Renal cortical epithelial cell (primary cell): Measurements from ENCODE around the gene PFDN5. TPM values are rescaled to one million over a fixed set of nuclear protein-coding genes. Genes with fewer than 3 reads are reported as not detected.

Experiments used
- DNase-seq: peaks from one replicate; pipeline ENCODE4 v3.0.0-alpha.2; 2011; ENCODE audit warnings: low read depth
- total RNA-seq: library from RNA; depleted of rRNA; stranded (reverse); fragments of >200 nt; gene quantifications from 2 replicates; pipeline ENCODE4 v1.2.3, GENCODE V29; 2014

The PFDN5 gene
- 323 and 327 TPM in 2 replicates for total RNA-seq

- DNase-seq: peak; percentile 87
Observed at GRCh38 chr12:53295070-53295890, at the start of gene PFDN5. Gene PFDN5, plus strand, starts transcription at chr12:53295542. Its CDS starts 26 bp downstream, at chr12:53295568.

DNA sequence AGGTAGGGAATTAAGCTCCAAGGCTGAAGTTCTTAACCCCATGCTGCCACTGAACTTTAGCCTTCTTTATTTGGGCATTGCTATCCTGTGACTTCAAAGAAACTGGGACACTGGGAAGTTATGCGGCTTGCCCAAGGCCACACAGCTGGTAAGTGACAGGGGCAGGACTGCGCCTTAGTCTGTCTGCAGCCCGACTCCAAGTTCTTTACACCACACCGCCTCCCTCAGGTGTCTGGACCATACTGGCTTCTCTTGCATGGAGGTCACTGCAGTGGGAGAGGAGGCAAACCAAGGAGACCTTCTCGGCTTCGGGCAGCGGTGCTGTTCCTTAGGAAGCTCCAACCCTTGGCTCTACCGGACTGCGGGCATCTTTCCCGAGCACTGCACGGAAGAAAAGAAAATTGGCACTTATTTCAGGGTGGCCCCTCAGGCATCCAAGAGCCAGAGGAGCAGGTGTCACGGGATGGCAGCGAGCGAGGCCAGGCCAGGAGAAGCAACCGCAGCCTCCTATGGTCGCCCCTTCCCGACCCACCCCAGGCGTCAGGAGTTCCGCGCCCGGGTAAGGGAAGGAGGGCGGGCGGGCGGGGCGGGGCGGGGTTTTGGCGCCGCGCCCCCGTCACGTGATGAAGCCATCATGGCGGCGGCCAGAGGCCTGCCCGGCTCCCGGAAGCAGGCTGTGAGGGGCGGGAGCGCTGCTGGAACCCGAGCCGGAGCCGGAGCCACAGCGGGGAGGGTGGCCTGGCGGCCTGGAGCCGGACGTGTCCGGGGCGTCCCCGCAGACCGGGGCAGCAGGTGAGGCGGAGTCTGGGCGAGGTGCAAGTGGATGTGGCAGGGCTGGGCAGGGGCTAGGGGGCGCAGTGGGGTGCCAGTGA is 43.6 kb upstream of the PFDN5 start:
- DNase-seq: peak; percentile 77

- DNase-seq: no peak
Observed at GRCh38 chr12:53252349-53252916, 42.9 kb upstream of the PFDN5 start.

GRCh38 chr12:53253298-53253697 is 42.0 kb upstream of the PFDN5 start:
- no peak for DNase-seq

DNA sequence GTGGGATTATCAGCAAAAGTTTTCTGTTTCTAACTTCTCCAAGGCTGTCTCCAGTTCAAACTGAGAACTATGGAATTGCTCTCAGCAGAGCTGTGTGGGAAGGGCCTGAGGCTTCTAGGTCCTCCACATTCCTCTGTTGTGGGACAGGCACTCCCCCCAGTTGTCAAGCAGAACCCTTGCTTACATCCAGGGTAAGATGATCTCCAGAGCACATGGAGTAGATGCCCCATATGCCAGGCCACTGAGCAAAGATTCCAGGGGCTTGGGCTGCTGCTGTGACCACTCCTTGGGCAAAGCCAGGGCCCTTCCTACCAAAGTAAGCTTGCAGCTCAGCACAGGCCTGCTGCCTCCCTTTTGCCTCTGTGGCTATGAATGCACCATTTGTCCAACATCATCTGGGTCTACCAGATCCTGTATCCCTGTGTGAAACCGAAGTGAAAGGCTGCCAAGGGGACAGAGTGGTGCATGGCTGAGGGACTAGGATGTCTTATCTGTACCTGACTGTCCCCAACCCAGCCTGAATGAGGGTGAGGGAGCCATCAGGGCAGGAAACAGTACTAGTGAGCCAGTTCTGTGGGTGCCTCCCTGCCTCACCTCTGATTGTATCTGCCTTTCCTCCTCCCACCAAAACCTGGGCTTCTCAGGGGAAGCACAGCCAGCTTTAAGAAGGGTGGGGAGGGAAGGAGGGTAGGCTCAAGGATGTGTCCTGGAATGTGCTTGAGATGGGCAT is 40.4 kb upstream of the PFDN5 start:
- no peak for DNase-seq

- no peak for DNase-seq
Observed at GRCh38 chr12:53255996-53256395, 39.3 kb upstream of the PFDN5 start.

- no peak for DNase-seq
Observed at GRCh38 chr12:53258541-53259539, 36.5 kb upstream of the PFDN5 start.

DNA sequence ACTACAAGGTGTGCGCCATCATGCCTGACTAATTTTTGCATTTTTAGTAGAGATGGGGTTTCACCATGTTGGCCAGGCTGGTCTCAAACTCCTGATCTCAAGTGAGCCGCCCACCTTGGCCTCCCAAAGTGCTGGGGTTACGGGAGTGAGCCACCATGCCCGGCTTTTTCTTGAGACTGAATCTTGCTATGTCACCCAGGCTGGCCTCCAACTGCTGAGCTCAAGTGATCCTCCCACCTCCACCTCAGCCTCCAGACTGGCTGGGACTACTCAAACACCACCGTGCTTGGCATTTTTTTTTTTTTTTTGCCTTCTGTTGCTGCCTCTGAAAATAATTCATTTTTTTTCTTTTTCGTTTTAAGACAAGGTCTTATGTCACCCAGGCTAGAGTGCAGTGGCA is 35.5 kb upstream of the PFDN5 start:
- DNase-seq: no peak

DNA sequence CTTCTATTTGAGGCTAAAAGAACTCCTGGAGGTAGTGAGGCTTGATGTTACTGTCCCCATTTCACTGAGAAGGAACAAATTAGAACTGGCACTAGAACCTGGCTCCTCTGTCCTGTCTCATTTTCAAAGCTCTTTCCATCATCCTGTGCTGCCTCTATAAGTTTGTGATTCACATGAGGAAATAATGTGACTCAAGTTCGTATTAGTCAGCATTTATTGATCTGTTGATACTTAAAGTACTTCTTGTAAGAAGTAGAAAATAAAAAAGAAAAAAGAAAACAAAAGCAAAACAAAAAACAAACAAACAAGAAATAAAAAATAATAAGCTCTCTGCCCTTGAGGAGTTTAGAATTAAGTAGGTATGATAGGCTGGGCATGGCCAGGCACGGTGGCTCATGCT is 29.6 kb upstream of the PFDN5 start:
- no peak for DNase-seq

DNA sequence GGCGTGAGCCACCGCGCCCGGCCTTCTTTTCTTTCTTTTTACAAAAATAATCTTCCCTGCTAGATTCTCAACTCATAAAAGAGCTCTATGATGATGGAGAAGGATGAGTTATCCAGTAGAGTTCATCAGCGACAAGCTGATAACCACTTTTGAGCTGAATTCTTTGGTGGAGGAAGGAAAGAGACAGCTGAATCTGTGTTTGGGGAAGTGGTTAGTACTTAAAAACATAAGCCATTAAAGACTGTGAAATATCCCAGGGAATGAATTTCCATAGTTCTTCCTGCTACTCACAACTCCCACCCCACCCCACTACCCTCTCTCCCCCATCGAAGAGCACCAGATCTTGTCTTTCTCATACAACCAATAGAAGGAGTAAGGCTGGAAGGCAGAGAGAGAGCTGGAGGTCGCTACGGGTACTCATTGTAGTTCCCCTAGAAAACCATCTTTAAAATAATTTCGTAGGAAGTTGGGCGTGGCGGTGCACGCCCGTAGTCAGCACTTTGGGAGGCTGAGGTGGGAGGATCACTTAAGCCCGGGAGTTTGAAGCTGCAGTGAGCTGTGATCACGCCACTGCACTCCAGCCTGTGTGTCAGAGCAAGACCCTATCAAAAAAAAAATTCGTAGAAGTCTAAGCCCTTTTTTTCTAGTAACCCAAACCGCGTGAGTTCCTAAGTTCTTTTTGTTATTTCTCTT is 27.9 kb upstream of the PFDN5 start:
- DNase-seq: no peak

DNA sequence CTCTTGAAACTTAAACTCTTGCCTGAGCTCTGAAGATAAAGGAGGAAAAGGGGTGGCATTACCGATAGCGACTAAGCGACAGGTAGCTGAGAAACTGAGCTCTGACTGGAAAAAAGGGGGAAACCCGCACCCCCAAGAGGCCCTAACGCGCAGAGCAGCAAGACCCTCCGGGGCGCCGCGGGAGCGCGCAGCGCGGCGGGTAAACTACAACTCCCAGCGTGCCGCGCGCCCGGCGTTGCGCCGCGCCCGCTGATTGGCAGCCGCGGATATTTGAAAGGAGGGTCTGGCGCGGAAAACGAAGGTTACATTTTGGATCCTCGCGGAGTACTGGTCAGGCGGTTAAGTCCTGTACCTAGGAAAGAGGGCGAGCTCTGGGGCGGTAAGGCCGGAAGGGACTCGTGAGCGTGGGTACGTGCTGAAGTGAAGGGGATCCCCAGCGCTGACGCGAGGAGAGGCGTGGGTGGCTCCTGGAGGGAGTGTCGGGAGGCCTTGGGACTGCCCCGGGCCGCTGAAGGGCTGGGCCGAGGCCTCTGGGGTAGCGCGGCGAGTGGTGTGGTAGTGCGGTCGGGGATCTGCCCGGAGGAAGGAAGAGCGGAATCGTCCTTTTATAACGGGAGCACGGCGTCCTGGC is 27.2 kb upstream of the PFDN5 start, which contains the start of gene ESPL1:
ESPL1 (plus strand) TSS at position 301 of the 631 bp plus-strand sequence. CDS start 468 bp downstream, outside the sequence.
- peak; percentile 50 for DNase-seq

DNA sequence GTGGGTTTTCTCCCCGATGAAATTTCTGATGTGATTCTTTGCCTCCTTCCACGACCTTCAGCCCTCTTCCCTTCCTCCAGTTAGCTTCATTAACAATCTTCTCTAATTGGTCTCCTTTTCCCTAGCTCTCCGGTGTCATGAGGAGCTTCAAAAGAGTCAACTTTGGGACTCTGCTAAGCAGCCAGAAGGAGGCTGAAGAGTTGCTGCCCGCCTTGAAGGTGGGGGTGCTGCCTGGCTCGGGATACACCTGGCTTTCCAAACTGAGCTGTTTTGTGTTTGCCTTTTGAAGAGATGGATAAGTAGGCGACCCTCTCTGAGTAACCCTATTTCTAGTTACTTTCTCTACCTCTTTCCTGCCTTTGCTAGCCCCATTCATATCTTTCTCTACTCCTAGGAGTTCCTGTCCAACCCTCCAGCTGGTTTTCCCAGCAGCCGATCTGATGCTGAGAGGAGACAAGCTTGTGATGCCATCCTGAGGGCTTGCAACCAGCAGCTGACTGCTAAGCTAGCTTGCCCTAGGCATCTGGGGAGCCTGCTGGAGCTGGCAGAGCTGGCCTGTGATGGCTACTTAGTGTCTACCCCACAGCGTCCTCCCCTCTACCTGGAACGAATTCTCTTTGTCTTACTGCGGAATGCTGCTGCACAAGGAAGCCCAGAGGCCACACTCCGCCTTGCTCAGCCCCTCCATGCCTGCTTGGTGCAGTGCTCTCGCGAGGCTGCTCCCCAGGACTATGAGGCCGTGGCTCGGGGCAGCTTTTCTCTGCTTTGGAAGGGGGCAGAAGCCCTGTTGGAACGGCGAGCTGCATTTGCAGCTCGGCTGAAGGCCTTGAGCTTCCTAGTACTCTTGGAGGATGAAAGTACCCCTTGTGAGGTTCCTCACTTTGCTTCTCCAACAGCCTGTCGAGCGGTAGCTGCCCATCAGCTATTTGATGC is 26.4 kb upstream of the PFDN5 start:
- no peak for DNase-seq

DNA sequence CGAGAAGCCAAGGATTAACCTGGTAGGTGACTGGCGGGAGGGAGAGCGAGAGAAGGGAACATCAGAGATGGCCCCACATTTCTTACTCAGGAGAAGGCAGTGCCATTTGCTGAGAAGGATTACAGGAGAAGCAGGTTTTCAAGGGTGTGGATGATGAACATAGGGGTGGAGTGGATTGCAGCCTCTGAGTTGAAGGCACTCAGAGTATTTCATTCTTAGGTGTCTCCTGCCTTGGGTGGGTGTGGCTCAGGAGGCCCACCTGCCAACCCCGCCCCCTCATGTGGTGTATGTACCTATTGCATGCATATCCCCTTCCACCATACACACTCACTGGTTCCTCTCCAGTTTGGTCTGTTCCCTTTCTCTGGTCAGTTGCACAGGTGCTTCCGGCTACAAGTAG is 20.9 kb upstream of the PFDN5 start:
- no peak for DNase-seq

DNA sequence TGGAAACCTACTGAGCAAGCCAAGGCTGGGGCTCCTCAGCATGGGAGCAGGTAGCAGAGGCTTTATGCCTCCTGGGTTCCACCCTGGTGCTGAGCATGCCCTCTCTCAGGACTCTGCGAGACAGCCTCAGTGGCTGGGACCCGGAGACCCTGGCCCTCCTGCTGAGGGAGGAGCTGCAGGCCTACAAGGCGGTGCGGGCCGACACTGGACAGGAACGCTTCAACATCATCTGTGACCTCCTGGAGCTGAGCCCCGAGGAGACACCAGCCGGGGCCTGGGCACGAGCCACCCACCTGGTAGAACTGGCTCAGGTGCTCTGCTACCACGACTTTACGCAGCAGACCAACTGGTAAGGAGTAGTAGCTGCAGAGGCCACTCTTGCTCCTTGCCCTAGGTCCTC is 18.8 kb upstream of the PFDN5 start:
- no peak for DNase-seq

- no peak for DNase-seq
Observed at GRCh38 chr12:53277981-53278380, 17.4 kb upstream of the PFDN5 start.

- DNase-seq: no peak
Observed at GRCh38 chr12:53279283-53279869, 16.0 kb upstream of the PFDN5 start.

GRCh38 chr12:53279888-53280498 is 15.3 kb upstream of the PFDN5 start:
- DNase-seq: no peak
